WTC11 (cell line): ENCODE results near the gene UNC13D. TPM values are rescaled to one million over a fixed set of nuclear protein-coding genes. Genes with fewer than 3 reads are reported as not detected.
A peak's percentile ranks its signal among the peaks of the same experiment; 100 is the strongest.

Source experiments
- ATAC-seq: fragments of 200-7000 bp; cut with Tn5 transposase; 2 replicates; pipeline ENCODE4 v1.10.0; 2021; ENCODE audit warnings: mild to moderate bottlenecking, moderate library complexity
- CTCF ChIA-PET: fragments of 300-600 bp; sonication (Branson Sonifier 250); formaldehyde crosslinking; loops from one replicate; lab custom pipeline; 2021; ENCODE audit warnings: antibody characterized with exemption; lab: Charles Lee
- POLR2A ChIA-PET: fragments of 350-600 bp; sonication (Branson Sonifier 250); formaldehyde crosslinking; loops from one replicate; lab custom pipeline; 2021; ENCODE audit warnings: antibody characterized with exemption; lab: Charles Lee
- DNase-seq: peaks from one replicate; pipeline ENCODE4 v3.0.0; 2021; ENCODE audit warnings: low spot score
- H3K27ac Mint-ChIP-seq: 2 replicates; pipeline ENCODE4 v1.8.0; 2021; ENCODE audit warnings: mixed read lengths
- H3K27me3 Mint-ChIP-seq: 2 replicates; pipeline ENCODE4 v1.8.0; 2021; ENCODE audit warnings: low read depth, mild to moderate bottlenecking, moderate library complexity, mixed read lengths
- H3K36me3 Mint-ChIP-seq: 2 replicates; pipeline ENCODE4 v1.8.0; 2021; ENCODE audit warnings: mixed read lengths
- H3K4me1 Mint-ChIP-seq: 2 replicates; pipeline ENCODE4 v1.8.0; 2022; ENCODE audit warnings: mixed read lengths
- H3K4me3 Mint-ChIP-seq: 2 replicates; pipeline ENCODE4 v1.8.0; 2021; ENCODE audit warnings: mild to moderate bottlenecking, moderate library complexity, mixed read lengths
- H3K9me3 Mint-ChIP-seq: 2 replicates; pipeline ENCODE4 v1.8.0; 2021; ENCODE audit warnings: mixed read lengths
- E2F4 ChIP-seq: sonication (generic); formaldehyde crosslinking; IDR thresholded peaks from 2 replicates; pipeline ENCODE4 v1.8.1; 2022; ENCODE audit warnings: low read depth, mild to moderate bottlenecking, moderate library complexity, missing genetic modification reagents, borderline replicate concordance
- E2F5 ChIP-seq: sonication (generic); formaldehyde crosslinking; IDR thresholded peaks from 2 replicates; pipeline ENCODE4 v1.8.1; 2022; ENCODE audit warnings: mild to moderate bottlenecking, moderate library complexity, missing genetic modification reagents
- ELF4 ChIP-seq: sonication (generic); formaldehyde crosslinking; IDR thresholded peaks from 2 replicates; pipeline ENCODE4 v1.8.1; 2022; ENCODE audit warnings: low read depth, mild to moderate bottlenecking, moderate library complexity, missing genetic modification reagents
- ETV6 ChIP-seq: sonication (generic); formaldehyde crosslinking; IDR thresholded peaks from 2 replicates; pipeline ENCODE4 v1.8.1; 2022; ENCODE audit warnings: mild to moderate bottlenecking, missing genetic modification reagents
- FOXP1 ChIP-seq: sonication (generic); formaldehyde crosslinking; IDR thresholded peaks from 2 replicates; pipeline ENCODE4 v1.8.0; 2022; ENCODE audit warnings: missing genetic modification reagents, mild to moderate bottlenecking, moderate library complexity, borderline replicate concordance
- FOXP4 ChIP-seq: sonication (generic); formaldehyde crosslinking; IDR thresholded peaks from 2 replicates; pipeline ENCODE4 v1.8.0; 2022; ENCODE audit warnings: mild to moderate bottlenecking, missing genetic modification reagents
- GTF2I ChIP-seq: fragments of 250-450 bp; sonication (Bioruptor Pico); conservative IDR thresholded peaks from 2 replicates; pipeline ENCODE4 v1.4.0; 2021; ENCODE audit warnings: mild to moderate bottlenecking
- KAT7 ChIP-seq: sonication (generic); formaldehyde crosslinking; IDR thresholded peaks from 2 replicates; pipeline ENCODE4 v1.8.1; 2023; ENCODE audit warnings: missing genetic modification reagents, mild to moderate bottlenecking, borderline replicate concordance
- NFATC4 ChIP-seq: fragments of 250-450 bp; sonication (Bioruptor Pico); IDR thresholded peaks from 2 replicates; pipeline ENCODE4 v1.9.0; 2021; ENCODE audit warnings: mild to moderate bottlenecking
- NFYB ChIP-seq: sonication (generic); formaldehyde crosslinking; conservative IDR thresholded peaks from 2 replicates; pipeline ENCODE4 v1.8.0; 2022; ENCODE audit warnings: low read depth, missing genetic modification reagents
- NR2C2 ChIP-seq: sonication (generic); formaldehyde crosslinking; IDR thresholded peaks from 2 replicates; pipeline ENCODE4 v1.8.0; 2022; ENCODE audit warnings: mild to moderate bottlenecking, missing genetic modification reagents
- RELA ChIP-seq: sonication (generic); formaldehyde crosslinking; IDR thresholded peaks from 2 replicates; pipeline ENCODE4 v1.8.1; 2022; ENCODE audit warnings: missing genetic modification reagents, mild to moderate bottlenecking, borderline replicate concordance
- RORB ChIP-seq: fragments of 250-450 bp; sonication (Bioruptor Pico); IDR thresholded peaks from 2 replicates; pipeline ENCODE4 v1.9.0; 2021; ENCODE audit warnings: mild to moderate bottlenecking
- SMAD3 ChIP-seq: sonication (generic); formaldehyde crosslinking; IDR thresholded peaks from 2 replicates; pipeline ENCODE4 v1.8.0; 2022; ENCODE audit warnings: missing genetic modification reagents, mild to moderate bottlenecking, borderline replicate concordance
- TEAD1 ChIP-seq: sonication (generic); formaldehyde crosslinking; IDR thresholded peaks from 2 replicates; pipeline ENCODE4 v1.8.0; 2022; ENCODE audit warnings: mild to moderate bottlenecking, missing genetic modification reagents
- TEAD4 ChIP-seq: sonication (generic); formaldehyde crosslinking; IDR thresholded peaks from 2 replicates; pipeline ENCODE4 v1.8.0; 2022; ENCODE audit warnings: mild to moderate bottlenecking, missing genetic modification reagents
- ZNF121 ChIP-seq: sonication (generic); formaldehyde crosslinking; IDR thresholded peaks from 2 replicates; pipeline ENCODE4 v1.8.0; 2023; ENCODE audit warnings: missing genetic modification reagents
- ZNF138 ChIP-seq: sonication (generic); formaldehyde crosslinking; conservative IDR thresholded peaks from 2 replicates; pipeline ENCODE4 v1.8.1; 2022; ENCODE audit warnings: mild to moderate bottlenecking, moderate library complexity, missing genetic modification reagents
- ZNF219 ChIP-seq: sonication (generic); formaldehyde crosslinking; IDR thresholded peaks from 2 replicates; pipeline ENCODE4 v1.8.0; 2023; ENCODE audit warnings: missing genetic modification reagents, mild to moderate bottlenecking, borderline replicate concordance
- ZNF263 ChIP-seq: sonication (generic); formaldehyde crosslinking; IDR thresholded peaks from 2 replicates; pipeline ENCODE4 v1.8.1; 2022; ENCODE audit warnings: low read depth, mild to moderate bottlenecking, moderate library complexity, missing genetic modification reagents
- ZNF423 ChIP-seq: fragments of 250-450 bp; sonication (Bioruptor Pico); IDR thresholded peaks from 2 replicates; pipeline ENCODE4 v2.1.2; 2022; ENCODE audit warnings: mild to moderate bottlenecking, moderate library complexity
- ZNF425 ChIP-seq: fragments of 250-450 bp; sonication (Bioruptor Pico); conservative IDR thresholded peaks from 2 replicates; pipeline ENCODE4 v1.9.0; 2021; ENCODE audit warnings: mild to moderate bottlenecking
- ZNF532 ChIP-seq: fragments of 250-450 bp; sonication (Bioruptor Pico); IDR thresholded peaks from 2 replicates; pipeline ENCODE4 v1.9.0; 2021; ENCODE audit warnings: mild to moderate bottlenecking, borderline replicate concordance
- total RNA-seq: library from RNA; stranded (reverse); gene quantifications from 3 replicates; pipeline ENCODE4 v1.2.3, GENCODE V29; 2021

The UNC13D gene
- total RNA-seq, 1 experiment from 2014 or later: 13.1 TPM

- TF ChIP-seq ZNF121 (CRISPR knock-in tag) (no peak), ZNF425 (no peak), RELA (no peak), RORB (CRISPR knock-in tag) (no peak), ZNF219 (CRISPR knock-in tag) (no peak), ZNF138 (CRISPR knock-in tag) (no peak), NFATC4 (no peak), KAT7 (CRISPR knock-in tag) (no peak), FOXP1 (CRISPR knock-in tag) (no peak), ZNF423 (CRISPR knock-in tag) (no peak)
- TF ChIP-seq, all 79 proteins: peak for 0
- ATAC-seq (no peak), DNase-seq (peak; percentile 43)
- no peaks in the 10 kb centered on the region for H3K9me3 Mint-ChIP-seq
- no peaks in the 10 kb centered on the region for H3K36me3 Mint-ChIP-seq
- peak overlapping the region; percentile 24; the same call in 1 of the 2 replicates for H3K4me3 Mint-ChIP-seq
- no peaks in the 10 kb centered on the region for H3K27me3 Mint-ChIP-seq
- H3K27ac Mint-ChIP-seq: peak overlapping the region; percentile 45
- POLR2A ChIA-PET: interaction anchor here (1.4 to 2.0 kb wide), 2 partner anchors 24 to 34 kb away, joined by 3 to 9 read pairs; partner anchors contain the start of gene WBP2
- CTCF ChIA-PET: interaction anchor here (0.6 to 5.5 kb wide), 36 partner anchors 9 to 522 kb away, joined by 3 to 180 read pairs (median 10); partner anchors contain the start of genes GALK1, MRPL38, PRPSAP1 and RECQL5
- H3K4me1 Mint-ChIP-seq: peaks cover 42% of the 10 kb centered on the region
Measured at GRCh38 chr17:75831032-75831571, 13.1 kb downstream of the UNC13D start.

GRCh38 chr17:75830164-75831031 is 13.8 kb downstream of the UNC13D start:
- Mint-ChIP-seq H3K27me3 (no peaks in the 10 kb centered on the region), H3K36me3 (no peaks in the 10 kb centered on the region), H3K4me3 (peak overlapping the region; percentile 59), H3K9me3 (no peaks in the 10 kb centered on the region), H3K27ac (peak overlapping the region; percentile 97), H3K4me1 (peaks cover 38% of the 10 kb centered on the region)
- ATAC-seq (peak; percentile 14), DNase-seq (peak; percentile 85)
- ChIA-PET POLR2A (interaction anchor here (0.6 to 2.0 kb wide), 5 partner anchors 25 to 56 kb away, joined by 3 to 9 read pairs (median 3); partner anchors contain the start of genes UNK and WBP2), CTCF (interaction anchor here (0.5 to 5.5 kb wide), 62 partner anchors 8 to 991 kb away, joined by 3 to 180 read pairs (median 5); partner anchors contain the start of genes FBF1, GALK1, MIF4GD and MRPL38)
- 0 out of 2 replicates have a peak, but pooled peaks have one; percentile 56 for TF ChIP-seq NR2C2
- TF ChIP-seq SMAD3 (CRISPR knock-in tag): no peak
- TF ChIP-seq E2F5: no peak
- no peak for TF ChIP-seq ZNF532 (CRISPR knock-in tag)
- no peak for TF ChIP-seq ELF4 (CRISPR knock-in tag)
- no peak for TF ChIP-seq GTF2I (CRISPR knock-in tag)
- no peak for TF ChIP-seq ETV6 (CRISPR knock-in tag)
- no peak for TF ChIP-seq NFYB (CRISPR knock-in tag)
- no peak for TF ChIP-seq ZNF138 (CRISPR knock-in tag)
- no peak for TF ChIP-seq KAT7 (CRISPR knock-in tag)
- no peak for TF ChIP-seq RORB (CRISPR knock-in tag)
- no peak for TF ChIP-seq E2F4
- no peak for TF ChIP-seq TEAD1 (CRISPR knock-in tag)
- TF ChIP-seq TEAD4 (CRISPR knock-in tag): no peak
- no peak for TF ChIP-seq ZNF263 (CRISPR knock-in tag)
- no peak; the same call in 1 of the 2 replicates for TF ChIP-seq FOXP4 (CRISPR knock-in tag)
